Loucy (cell line): ENCODE measurements around the gene STARD10.
A peak's percentile ranks its signal among the peaks of the same experiment; 100 is the strongest.

Experiments
- H2AFZ ChIP-seq: fragments of 200-600 bp; sonication (generic); 2 replicates; pipeline ENCODE4 v1.6.0; 2016; ENCODE audit warnings: antibody characterized with exemption, mild to moderate bottlenecking, low read length, moderate library complexity
- H3F3A ChIP-seq: fragments of 200-600 bp; 2 replicates; pipeline ENCODE4 v1.6.0; 2016; ENCODE audit warnings: antibody characterized with exemption, low read depth, mild to moderate bottlenecking
- H3K27me3 ChIP-seq: fragments of 200-600 bp; sonication (generic); 2 replicates; pipeline ENCODE4 v1.6.1; 2014; ENCODE audit warnings: low read length, mild to moderate bottlenecking; ENCODE audit not compliant: insufficient read depth, poor library complexity, severe bottlenecking
- H3K36me3 ChIP-seq: fragments of 200-600 bp; sonication (generic); 2 replicates; pipeline ENCODE4 v1.6.1; 2016; ENCODE audit warnings: low read length; ENCODE audit not compliant: insufficient read depth
- H3K4me1 ChIP-seq: fragments of 200-600 bp; sonication (generic); 2 replicates; pipeline ENCODE4 v1.5.1; 2014; ENCODE audit warnings: low read length, mild to moderate bottlenecking; ENCODE audit not compliant: insufficient read depth, poor library complexity, severe bottlenecking
- H3K4me2 ChIP-seq: fragments of 200-600 bp; sonication (generic); 2 replicates; pipeline ENCODE4 v1.6.0; 2014; ENCODE audit warnings: antibody characterized with exemption, low read length, low read depth, mild to moderate bottlenecking; ENCODE audit not compliant: poor library complexity, severe bottlenecking
- H3K4me3 ChIP-seq: fragments of 200-600 bp; sonication (generic); 2 replicates; pipeline ENCODE4 v1.5.1; 2014; ENCODE audit warnings: low read length, mild to moderate bottlenecking, mixed read lengths; ENCODE audit not compliant: poor library complexity, severe bottlenecking
- H3K79me2 ChIP-seq: fragments of 200-600 bp; sonication (generic); 2 replicates; pipeline ENCODE4 v1.6.1; 2014; ENCODE audit warnings: low read length; ENCODE audit not compliant: insufficient read depth
- H3K9ac ChIP-seq: fragments of 200-600 bp; sonication (generic); 2 replicates; pipeline ENCODE4 v1.6.0; 2014; ENCODE audit warnings: mild to moderate bottlenecking, low read depth, low read length, moderate library complexity; ENCODE audit not compliant: poor library complexity, severe bottlenecking
- H3K9me2 ChIP-seq: fragments of 200-600 bp; sonication (generic); replicated peaks from 2 replicates; pipeline ENCODE4 v1.6.1; 2016; ENCODE audit warnings: low read depth, low read length, mixed read lengths
- H3K9me3 ChIP-seq: fragments of 200-600 bp; sonication (generic); 2 replicates; pipeline ENCODE4 v1.6.1; 2014; ENCODE audit warnings: mild to moderate bottlenecking, antibody characterized with exemption, low read length, low read depth; ENCODE audit not compliant: insufficient read depth
- H4K20me1 ChIP-seq: fragments of 200-600 bp; sonication (generic); 2 replicates; pipeline ENCODE4 v1.6.0; 2014; ENCODE audit warnings: antibody characterized with exemption, low read length, mild to moderate bottlenecking; ENCODE audit not compliant: insufficient read depth, poor library complexity, severe bottlenecking
- EZH2phosphoT487 ChIP-seq: fragments of 200-600 bp; IDR thresholded peaks from 2 replicates; pipeline ENCODE4 v1.6.1; 2018; ENCODE audit warnings: antibody characterized with exemption, mild to moderate bottlenecking, moderate library complexity, borderline replicate concordance
- TF ChIP-seq, protein P1 (sequence below): fragments of 200-600 bp; sonication (generic); conservative IDR thresholded peaks from 2 replicates; pipeline ENCODE4 v1.5.1; 2014; ENCODE audit warnings: mild to moderate bottlenecking, antibody characterized with exemption, low read length

Gene STARD10, protein sequence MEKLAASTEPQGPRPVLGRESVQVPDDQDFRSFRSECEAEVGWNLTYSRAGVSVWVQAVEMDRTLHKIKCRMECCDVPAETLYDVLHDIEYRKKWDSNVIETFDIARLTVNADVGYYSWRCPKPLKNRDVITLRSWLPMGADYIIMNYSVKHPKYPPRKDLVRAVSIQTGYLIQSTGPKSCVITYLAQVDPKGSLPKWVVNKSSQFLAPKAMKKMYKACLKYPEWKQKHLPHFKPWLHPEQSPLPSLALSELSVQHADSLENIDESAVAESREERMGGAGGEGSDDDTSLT

DNA sequence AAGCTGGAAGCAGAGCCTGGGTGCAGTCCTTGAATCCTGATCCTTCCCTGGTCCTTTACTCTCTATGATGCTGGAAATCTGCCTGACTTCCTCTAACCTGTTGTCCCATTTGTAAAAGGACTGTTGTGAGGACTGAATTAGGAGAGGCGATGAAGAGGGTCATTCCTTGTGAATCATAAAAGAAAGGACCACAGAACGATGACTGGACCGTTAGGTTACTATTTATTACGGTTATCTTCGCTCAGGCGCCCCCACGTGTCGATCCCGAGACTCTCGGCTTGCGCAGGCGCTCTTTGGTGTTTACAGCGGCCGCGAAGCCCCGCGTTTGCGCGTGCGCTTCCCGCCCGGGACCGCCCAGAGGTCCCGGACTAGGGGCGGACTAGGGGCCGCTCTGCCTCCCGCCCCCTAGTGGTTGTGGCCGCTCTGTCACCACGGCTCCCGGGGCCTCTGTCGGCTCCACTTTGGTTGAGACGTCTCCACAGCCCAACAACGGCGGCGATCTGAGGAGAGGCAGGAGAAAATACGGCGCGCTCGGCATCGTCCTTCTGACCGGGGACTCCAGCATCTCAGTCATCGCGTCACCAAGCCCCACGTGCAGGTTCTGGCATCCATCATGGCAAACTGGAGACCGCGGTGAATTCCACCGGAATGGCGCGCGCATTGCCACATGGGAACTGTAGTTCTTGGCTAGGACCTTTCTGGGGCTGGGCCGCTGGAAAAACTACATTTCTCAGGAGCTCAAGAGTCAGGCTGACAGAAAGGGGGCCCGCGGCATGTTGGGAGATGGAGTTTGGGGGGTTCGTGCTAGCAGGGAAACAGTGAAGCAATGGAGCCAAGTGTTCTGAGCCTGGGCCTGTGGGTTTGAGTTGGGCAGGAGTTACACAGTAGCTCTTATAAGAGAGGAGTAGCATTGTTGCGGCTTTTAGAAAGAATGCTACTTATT, at the start of gene STARD10:
Gene STARD10, minus strand, starts transcription at position 623 of the 943 bp plus-strand sequence. CDS start 12,866 bp downstream, outside the sequence.
- Histone ChIP-seq H3K4me3 (peak within 1 kb of the TSS; percentile 80), H3K9me3 (no peaks in the 10 kb centered on the region), H3K4me2 (peak within 1 kb of the TSS; percentile 71), H2AFZ (peak within 1 kb of the TSS; percentile 92), H3F3A (no peaks in the 10 kb centered on the region), H3K4me1 (peaks cover 28% of the 10 kb centered on the region), H3K36me3 (no peaks in the 10 kb centered on the region), H4K20me1 (no peaks in the 10 kb centered on the region), H3K9ac (peak within 1 kb of the TSS; percentile 69), H3K27me3 (no peaks in the 10 kb centered on the region), H3K9me2 (no peaks in the 10 kb centered on the region), H3K79me2 (peaks cover 10% of the 10 kb centered on the region)
- TF ChIP-seq EZH2phosphoT487, result no peak
- TF ChIP-seq, protein P1, sequence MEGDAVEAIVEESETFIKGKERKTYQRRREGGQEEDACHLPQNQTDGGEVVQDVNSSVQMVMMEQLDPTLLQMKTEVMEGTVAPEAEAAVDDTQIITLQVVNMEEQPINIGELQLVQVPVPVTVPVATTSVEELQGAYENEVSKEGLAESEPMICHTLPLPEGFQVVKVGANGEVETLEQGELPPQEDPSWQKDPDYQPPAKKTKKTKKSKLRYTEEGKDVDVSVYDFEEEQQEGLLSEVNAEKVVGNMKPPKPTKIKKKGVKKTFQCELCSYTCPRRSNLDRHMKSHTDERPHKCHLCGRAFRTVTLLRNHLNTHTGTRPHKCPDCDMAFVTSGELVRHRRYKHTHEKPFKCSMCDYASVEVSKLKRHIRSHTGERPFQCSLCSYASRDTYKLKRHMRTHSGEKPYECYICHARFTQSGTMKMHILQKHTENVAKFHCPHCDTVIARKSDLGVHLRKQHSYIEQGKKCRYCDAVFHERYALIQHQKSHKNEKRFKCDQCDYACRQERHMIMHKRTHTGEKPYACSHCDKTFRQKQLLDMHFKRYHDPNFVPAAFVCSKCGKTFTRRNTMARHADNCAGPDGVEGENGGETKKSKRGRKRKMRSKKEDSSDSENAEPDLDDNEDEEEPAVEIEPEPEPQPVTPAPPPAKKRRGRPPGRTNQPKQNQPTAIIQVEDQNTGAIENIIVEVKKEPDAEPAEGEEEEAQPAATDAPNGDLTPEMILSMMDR, result peak; percentile 94

DNA sequence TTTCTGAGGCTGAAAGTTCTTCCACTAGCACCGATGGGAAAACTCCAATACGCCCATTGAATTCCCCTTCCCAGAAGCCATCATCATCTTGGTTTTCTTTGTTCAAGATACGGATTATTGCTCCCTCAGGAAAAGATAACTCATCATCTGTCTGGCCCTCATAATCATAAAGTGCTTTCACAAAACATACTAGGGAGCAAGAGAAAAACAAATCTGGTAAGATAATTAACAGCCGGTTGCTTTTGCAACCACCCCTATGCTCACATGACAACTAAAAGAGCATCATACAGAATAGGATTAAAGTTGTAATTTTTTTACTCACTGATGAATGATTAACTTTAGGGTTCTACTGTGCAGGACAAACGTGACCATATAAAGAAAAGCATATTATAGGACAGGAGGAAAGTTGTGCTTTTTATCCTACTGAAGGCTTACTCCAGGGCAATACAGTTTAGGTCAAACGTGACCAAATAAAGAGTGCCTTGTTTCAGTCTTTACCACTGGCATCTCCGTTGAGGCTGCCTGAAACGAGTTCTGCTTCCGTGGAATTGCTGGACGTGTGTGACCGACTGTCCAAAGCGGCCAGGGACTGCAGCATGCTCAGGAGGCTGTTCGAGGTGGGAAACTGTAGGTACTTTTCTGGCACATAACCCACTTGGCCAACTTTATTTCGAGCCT, 48.9 kb upstream of the STARD10 start:
- Histone ChIP-seq H4K20me1 (no peaks in the 10 kb centered on the region), H3K9me3 (no peaks in the 10 kb centered on the region), H3F3A (no peaks in the 10 kb centered on the region), H3K4me1 (no peaks in the 10 kb centered on the region), H3K9me2 (no peaks in the 10 kb centered on the region), H3K79me2 (no peaks in the 10 kb centered on the region), H3K4me2 (no peak overlapping the region), H3K9ac (no peak overlapping the region), H3K36me3 (peaks cover 95% of the 10 kb centered on the region), H2AFZ (no peak overlapping the region), H3K27me3 (no peaks in the 10 kb centered on the region), H3K4me3 (no peak overlapping the region)
- TF ChIP-seq, protein P1, result no peak
- no peak for TF ChIP-seq EZH2phosphoT487

DNA sequence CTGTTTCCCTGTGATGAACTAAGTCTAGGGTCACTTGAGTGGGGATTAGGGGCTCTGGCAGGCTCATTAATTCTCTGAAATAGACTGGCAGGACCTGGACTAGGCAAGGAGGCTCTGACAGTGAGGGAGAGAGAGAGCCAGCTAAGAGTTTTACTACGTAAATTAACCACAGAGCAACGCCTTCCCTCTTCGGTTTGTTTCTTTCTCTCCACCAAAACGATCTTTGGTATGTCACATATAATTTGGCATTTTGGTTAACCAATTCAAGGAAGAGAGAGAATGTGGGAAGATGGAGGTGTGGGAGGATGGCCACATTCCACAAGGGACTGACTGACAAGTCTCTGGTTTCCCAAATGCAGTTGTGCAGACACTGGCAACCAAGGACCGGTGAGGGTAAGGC, 48.3 kb upstream of the STARD10 start:
- H3K4me2 ChIP-seq, result no peak overlapping the region
- no peaks in the 10 kb centered on the region for H3K9me3 ChIP-seq
- no peaks in the 10 kb centered on the region for H4K20me1 ChIP-seq
- H3K9me2 ChIP-seq, result no peaks in the 10 kb centered on the region
- TF ChIP-seq, protein P1, result no peak
- H3K27me3 ChIP-seq, result no peaks in the 10 kb centered on the region
- H3K4me1 ChIP-seq, result no peaks in the 10 kb centered on the region
- peaks cover 97% of the 10 kb centered on the region for H3K36me3 ChIP-seq
- no peak overlapping the region for H3K4me3 ChIP-seq
- no peaks in the 10 kb centered on the region for H3K79me2 ChIP-seq
- H2AFZ ChIP-seq, result no peak overlapping the region
- no peak overlapping the region for H3K9ac ChIP-seq
- no peaks in the 10 kb centered on the region for H3F3A ChIP-seq
